Adrenal gland (tissue), 12 donors: ENCODE results near the gene CLNS1A. TPM values are rescaled to one million over a fixed set of nuclear protein-coding genes. Genes with fewer than 3 reads are reported as not detected.

ENCODE experiments used
- DNase-seq, 7 donors: peaks; one replicate each; pipeline ENCODE4 v3.0.0-alpha.2; 2019 to 2020
- H3K27ac ChIP-seq, 5 donors: fragments of 200-600 bp; sonication (generic) in 4 of 5; 1 replicate in 3 of 5; 2 replicates in 2 of 5; pipeline versions ENCODE4 v1.5.1 to v1.8.0; 2016 to 2020; ENCODE audit warnings: mild to moderate bottlenecking in 1 of 5
- H3K27me3 ChIP-seq: fragments of 200-600 bp; 2 replicates; pipeline ENCODE4 v1.8.0; 2021
- H3K36me3 ChIP-seq, 2 donors: fragments of 200-600 bp; replicated peaks in 1 of 2; 1 replicate in 1 of 2; 2 replicates in 1 of 2; pipeline versions ENCODE4 v1.5.1 to v1.8.0; 2018 to 2022
- H3K4me1 ChIP-seq, 2 donors: fragments of 200-600 bp; replicated peaks in 1 of 2; 1 replicate in 1 of 2; 2 replicates in 1 of 2; pipeline versions ENCODE4 v1.5.1 to v1.8.0; 2018 to 2021
- H3K4me3 ChIP-seq, 4 donors: fragments of 200-600 bp; sonication (generic) in 3 of 4; one replicate each; pipeline ENCODE4 v1.5.1; 2016 to 2018
- H3K9me3 ChIP-seq, 3 donors: fragments of 200-600 bp; sonication (generic) in 1 of 3; replicated peaks in 1 of 3; 1 replicate in 2 of 3; 2 replicates in 1 of 3; pipeline versions ENCODE4 v1.5.1 to v1.8.0; 2016 to 2021
- CTCF ChIP-seq, 6 experiments: fragments of 450-650 bp in 4 of 6; fragments of 200-600 bp in 2 of 6; sonication (generic) in 1 of 6; IDR thresholded peaks; 1 replicate in 5 of 6; 2 replicates in 1 of 6; pipeline versions ENCODE4 v1.5.1 to v1.8.0; 2016 to 2021; ENCODE audit warnings: antibody characterized with exemption in 6 of 6, mild to moderate bottlenecking in 2 of 6, moderate library complexity in 1 of 6
- POLR2A ChIP-seq, 2 donors: fragments of 450-650 bp; IDR thresholded peaks; one replicate each; pipeline ENCODE4 v1.6.1; 2017; ENCODE audit warnings: antibody characterized with exemption in 2 of 2, mild to moderate bottlenecking in 2 of 2, moderate library complexity in 1 of 2
- WGBS, 4 donors: extraction: QIAGEN DNeasy Blood & Tissue Kit in 2 of 4; methylation state at CpG; one replicate each; pipeline versions ENCODE4 v1.1.5 to v1.1.7; 2013 to 2017; 5-methylcytosine and 5-hydroxymethylcytosine counted together
- intact Hi-C, 2 donors: fragments of 100-400 bp; cut with DNase I; formaldehyde crosslinking; loops; one replicate each; pipeline versions ENCODE4 v1.14.1 to v1.15.0; 2022 to 2023
- polyA plus RNA-seq, 3 donors: library from polyadenylated mRNA; stranded (reverse); fragments of 200-250 nt in 2 of 3; fragments of 350-450 nt in 1 of 3; fragmentation: Illumina TruSeq in 1 of 3; extraction: RNeasy Lipid Tissue Mini Kit (QIAGEN cat#74804) in 1 of 3; gene quantifications; one replicate each; pipeline ENCODE4 v1.2.3, GENCODE V29; 2013 to 2014
- total RNA-seq, 9 donors: library from RNA; depleted of rRNA in 4 of 9; stranded (reverse); fragments of >200 nt in 4 of 9; fragments of 120-200 nt in 1 of 9; fragmentation: NEBNext Ultra II Directional in 1 of 9; extraction: Animal tissue kit (Norgen Biotek cat#: 25700) in 1 of 9; gene quantifications; one replicate each; pipeline versions ENCODE4 v1.1.0 to v1.2.4, GENCODE V29; 2013 to 2023
- donor health status: healthy with polysubstance abuse.
- donor health status: Bipolar disorder and iron deficiency.
- donor health status: DM: yes; HTN: yes; CAD: no.
- donor health status: DM: no; HTN: no; CAD: no.
- donor health status: DM: no; HTN: no; CAD: no.
- donor health status: DM: yes; HTN: yes; CAD: no.

The CLNS1A gene
- total and polyA plus RNA-seq, 12 donors: 43.7 to 263 (median 128) TPM

DNA sequence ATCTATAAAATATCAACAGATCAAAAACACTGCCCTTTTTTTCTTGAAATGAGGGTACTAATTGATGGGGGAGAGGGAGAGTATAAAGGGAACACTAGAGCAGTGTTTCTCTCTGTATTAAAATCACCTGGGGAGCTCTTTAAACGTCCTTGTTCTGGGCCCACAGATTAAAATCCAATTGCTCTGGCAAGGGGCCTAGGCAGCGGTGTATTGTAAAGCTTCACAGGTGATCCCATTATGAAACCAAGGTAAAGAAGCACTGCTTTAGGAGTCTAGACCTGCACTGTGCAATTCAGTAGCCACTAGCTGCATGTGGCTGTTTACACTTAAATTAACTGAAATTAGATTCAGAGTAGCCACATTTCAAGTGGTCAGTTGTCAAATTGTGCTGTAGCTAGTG is 44.9 kb downstream of the CLNS1A start:
- WGBS, 4 donors: 54 to 69% (median 55%) methylated on average over 2 of the region's 2 CpGs
- H3K27ac ChIP-seq: peak overlapping the region in 1 of 5 donors; percentile 3
- no peaks in the 10 kb centered on the region for H3K27me3 ChIP-seq
- H3K9me3 ChIP-seq: no peaks in the 10 kb centered on the region
- intact Hi-C loops: no loop called here
- no peaks in the 10 kb centered on the region for H3K36me3 ChIP-seq
- H3K4me1 ChIP-seq: peaks cover 6 to 29% of the 10 kb centered on the region in 2 donors
- DNase-seq: no peak
- TF ChIP-seq CTCF (IDR thresholded peaks at IDR 0.05): no peak
- no peak for TF ChIP-seq POLR2A (IDR thresholded peaks at IDR 0.05)
- no peak overlapping the region for H3K4me3 ChIP-seq

DNA sequence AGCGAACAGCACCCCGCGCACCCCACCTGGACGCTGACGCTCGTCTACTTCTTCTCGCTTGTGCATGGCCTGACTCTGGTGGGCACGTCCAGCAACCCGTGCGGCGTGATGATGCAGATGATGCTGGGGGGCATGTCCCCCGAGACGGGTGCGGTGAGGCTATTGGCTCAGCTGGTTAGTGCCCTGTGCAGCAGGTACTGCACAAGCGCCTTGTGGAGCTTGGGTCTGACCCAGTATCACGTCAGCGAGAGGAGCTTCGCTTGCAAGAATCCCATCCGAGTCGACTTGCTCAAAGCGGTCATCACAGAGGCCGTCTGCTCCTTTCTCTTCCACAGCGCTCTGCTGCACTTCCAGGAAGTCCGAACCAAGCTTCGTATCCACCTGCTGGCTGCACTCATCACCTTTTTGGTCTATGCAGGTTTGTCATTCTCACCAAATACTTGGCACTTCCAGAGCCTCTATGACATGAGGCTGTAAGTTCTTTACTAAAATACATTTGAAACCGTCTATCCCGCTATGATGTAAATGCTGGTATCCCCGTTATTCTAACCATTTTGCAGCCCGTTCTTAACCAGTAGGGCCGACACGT is 47.3 kb downstream of the CLNS1A start:
- DNase-seq: peak; percentile 60 to 88 (median 72)
- no peaks in the 10 kb centered on the region for H3K36me3 ChIP-seq
- H3K27me3 ChIP-seq: no peaks in the 10 kb centered on the region
- H3K4me1 ChIP-seq: peaks cover 6 to 29% of the 10 kb centered on the region in 2 donors
- intact Hi-C loops: no loop called here
- peak overlapping the region; percentile 12 to 67 (median 46) for H3K4me3 ChIP-seq
- 3 to 18% (median 11%) methylated on average over 16 to 31 of the region's 31 CpGs for WGBS, 4 donors
- TF ChIP-seq CTCF (IDR thresholded peaks at IDR 0.05): peak in 3 of 6 experiments; percentile 4 to 21 (median 8)
- peak in 1 of 2 donors; percentile 18 for TF ChIP-seq POLR2A (IDR thresholded peaks at IDR 0.05)
- peak overlapping the region; percentile 86 to 94 (median 88) for H3K27ac ChIP-seq
- H3K9me3 ChIP-seq: no peaks in the 10 kb centered on the region

DNA sequence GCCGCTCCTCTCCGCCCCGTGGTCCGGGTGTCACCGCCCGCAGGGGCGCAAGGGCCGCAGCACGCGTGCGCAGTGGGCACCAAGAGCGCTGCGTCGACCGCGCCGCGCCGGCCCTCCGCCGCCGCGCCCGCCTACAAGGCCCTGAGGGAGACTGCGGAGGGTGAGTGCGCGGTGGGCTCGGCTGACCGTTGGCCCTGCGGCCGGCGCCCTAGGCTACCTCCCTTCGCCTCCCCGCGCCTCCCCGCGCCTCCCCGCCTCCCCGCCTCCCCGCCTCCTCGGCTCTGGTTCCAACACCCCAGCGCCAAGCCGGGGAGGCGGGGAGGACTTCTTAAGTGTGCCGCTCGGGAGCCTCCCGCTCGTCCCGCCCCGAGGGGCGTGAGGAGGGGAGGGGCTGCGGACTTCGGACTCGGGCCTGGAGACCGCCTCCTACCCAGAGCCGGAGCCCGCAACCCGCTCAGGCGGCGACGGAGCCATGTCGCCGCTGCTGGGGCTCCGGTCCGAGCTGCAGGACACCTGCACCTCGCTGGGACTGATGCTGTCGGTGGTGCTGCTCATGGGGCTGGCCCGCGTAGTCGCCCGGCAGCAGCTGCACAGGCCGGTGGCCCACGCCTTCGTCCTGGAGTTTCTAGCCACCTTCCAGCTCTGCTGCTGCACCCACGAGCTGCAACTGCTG is 47.9 kb downstream of the CLNS1A start, which contains the start of gene AQP11:
TSS of gene AQP11 (plus strand) at position 433 of the 673 bp plus-strand sequence. CDS start at position 473, 40 bp downstream.
- intact Hi-C loops: no loop called here
- TF ChIP-seq POLR2A (IDR thresholded peaks at IDR 0.05) (peak; percentile 53 to 83), CTCF (IDR thresholded peaks at IDR 0.05) (no peak)
- WGBS, 4 donors: 0 to 2% (median 0%) methylated on average over 2 to 75 of the region's 75 CpGs
- Histone ChIP-seq H3K36me3 (no peaks in the 10 kb centered on the region), H3K4me3 (peak within 1 kb of the TSS; percentile 12 to 67 (median 46)), H3K27me3 (no peaks in the 10 kb centered on the region), H3K4me1 (peaks cover 6 to 29% of the 10 kb centered on the region in 2 donors), H3K27ac (peak within 1 kb of the TSS; percentile 86 to 94 (median 88)), H3K9me3 (no peaks in the 10 kb centered on the region)
- DNase-seq: peak; percentile 89 to 94 (median 91)

GRCh38 chr11:77589181-77589520 is 48.4 kb downstream of the CLNS1A start:
- no peaks in the 10 kb centered on the region for H3K27me3 ChIP-seq
- H3K27ac ChIP-seq: peak overlapping the region; percentile 86 to 94 (median 88)
- H3K4me1 ChIP-seq: peaks cover 6 to 29% of the 10 kb centered on the region in 2 donors
- intact Hi-C loops: no loop called here
- 1 to 3% (median 1%) methylated on average over 13 to 19 of the region's 19 CpGs for WGBS, 4 donors
- no peaks in the 10 kb centered on the region for H3K36me3 ChIP-seq
- peak overlapping the region; percentile 2 to 67 (median 36) for H3K4me3 ChIP-seq
- TF ChIP-seq CTCF (IDR thresholded peaks at IDR 0.05) (peak in 1 of 6 experiments; percentile 3), POLR2A (IDR thresholded peaks at IDR 0.05) (no peak)
- no peaks in the 10 kb centered on the region for H3K9me3 ChIP-seq
- no peak for DNase-seq
